ENCODE data around the gene FATE1.

FATE1 gene

GRCh38 chrX:151743651-151744470 lies 28.0 kb downstream of the FATE1 start:
- no peak for DNase-seq (ENCODE audit: low spot score)

GRCh38 chrX:151745651-151746050 lies 29.8 kb downstream of the FATE1 start:
- DNase-seq (ENCODE audit: low spot score), result peak; percentile 5

- no peak for DNase-seq (ENCODE audit: low spot score)
Measured at GRCh38 chrX:151746502-151746901, 30.7 kb downstream of the FATE1 start.

- no peak for DNase-seq (ENCODE audit: low spot score)
Measured at GRCh38 chrX:151750511-151750910, 34.7 kb downstream of the FATE1 start.

- DNase-seq (ENCODE audit: low spot score), result no peak
Measured at GRCh38 chrX:151752847-151753246, 37.0 kb downstream of the FATE1 start.

GRCh38 chrX:151753313-151754046 lies 37.6 kb downstream of the FATE1 start:
- peak; percentile 72 for DNase-seq (ENCODE audit: low spot score)

GRCh38 chrX:151754047-151754429 lies 38.2 kb downstream of the FATE1 start:
- no peak for DNase-seq (ENCODE audit: low spot score)

- no peak for DNase-seq (ENCODE audit: low spot score)
Measured at GRCh38 chrX:151754641-151755215, 38.9 kb downstream of the FATE1 start.

GRCh38 chrX:151759041-151759708 lies 43.3 kb downstream of the FATE1 start:
- no peak for DNase-seq (ENCODE audit: low spot score)

- no peak for DNase-seq (ENCODE audit: low spot score)
Measured at GRCh38 chrX:151762802-151763201, 47.0 kb downstream of the FATE1 start.

GRCh38 chrX:151763711-151764110 lies 47.9 kb downstream of the FATE1 start:
- DNase-seq (ENCODE audit: low spot score), result no peak

- no peak for DNase-seq (ENCODE audit: low spot score)
Measured at GRCh38 chrX:151765026-151765425, 49.2 kb downstream of the FATE1 start.

GRCh38 chrX:151771726-151772125 lies 55.9 kb downstream of the FATE1 start:
- no peak for DNase-seq (ENCODE audit: low spot score)
